HG03159 (cell line): ENCODE data around the gene SLC35G3.
"Not testable (repeated sequence)": the region's sequence is repeated elsewhere in the genome, so short reads cannot be mapped to it uniquely, and the experiment has no call there.

Experiments used
- ATAC-seq: cut with Tn5 transposase; IDR thresholded peaks from one replicate; pipeline ENCODE4 v1.9.1; 2021; ENCODE audit warnings: mild to moderate bottlenecking, moderate library complexity; ENCODE audit not compliant: unreplicated experiment

Gene SLC35G3

DNA sequence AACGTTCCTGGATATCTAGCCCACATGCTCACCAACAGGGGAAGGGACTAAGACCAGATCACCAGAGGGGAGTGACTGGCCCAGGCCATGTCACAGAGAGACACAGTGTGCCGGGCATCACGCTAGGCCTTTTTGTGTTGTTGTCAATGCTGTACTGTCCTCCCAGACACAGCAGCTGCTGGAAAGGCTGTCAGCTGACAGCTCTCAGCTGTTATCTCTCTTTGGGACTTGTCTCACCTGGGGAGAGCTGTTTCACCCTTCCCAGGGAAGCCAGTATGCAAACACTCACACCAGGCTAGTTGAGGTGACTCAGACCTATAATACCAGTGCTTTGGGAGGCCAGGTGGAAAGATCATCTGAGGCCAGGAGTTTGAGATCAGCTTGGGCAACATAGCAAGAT is 27.1 kb downstream of the SLC35G3 start:
- no peak for ATAC-seq

GRCh38 chr17:35166526-35166925 is 27.7 kb downstream of the SLC35G3 start:
- ATAC-seq: no peak

DNA sequence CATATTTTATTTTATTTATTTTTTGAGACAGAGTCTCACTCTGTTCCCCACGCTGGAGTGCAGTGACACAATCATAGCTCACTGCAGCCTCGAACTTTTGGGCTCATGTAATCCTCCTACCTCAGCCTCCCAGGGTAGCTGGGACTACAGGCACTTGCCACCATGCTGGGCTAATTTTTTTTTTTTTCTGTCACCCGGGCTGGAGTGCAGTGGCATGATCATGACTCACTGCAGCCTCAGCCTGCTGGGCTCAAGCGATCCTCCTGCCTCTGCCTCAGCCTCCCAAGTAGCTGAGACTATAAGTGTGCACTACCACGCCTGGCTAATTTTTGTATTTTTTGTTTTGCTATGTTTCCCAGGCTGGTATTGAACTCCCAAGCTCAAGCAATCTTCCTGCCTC is 29.5 kb downstream of the SLC35G3 start:
- ATAC-seq: no peak

DNA sequence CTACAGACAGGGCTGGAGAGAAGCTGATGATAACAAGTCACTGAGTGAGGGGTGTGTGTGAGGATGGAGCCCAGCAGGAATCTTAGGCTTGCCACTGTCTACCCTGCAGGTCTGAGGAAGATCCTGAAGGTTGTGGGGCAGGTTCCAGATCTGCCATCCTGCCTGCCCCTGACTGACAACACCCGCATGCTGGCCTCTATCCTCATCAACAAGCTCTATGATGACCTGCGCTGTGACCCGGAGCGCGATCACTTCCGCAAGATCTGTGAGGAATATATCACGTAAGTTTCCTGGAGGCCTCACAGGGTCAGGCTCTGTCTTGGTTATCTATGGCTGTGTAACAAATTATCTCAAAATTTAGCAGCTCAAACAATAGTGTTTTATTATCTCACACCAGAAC is 30.3 kb downstream of the SLC35G3 start:
- ATAC-seq: no peak

DNA sequence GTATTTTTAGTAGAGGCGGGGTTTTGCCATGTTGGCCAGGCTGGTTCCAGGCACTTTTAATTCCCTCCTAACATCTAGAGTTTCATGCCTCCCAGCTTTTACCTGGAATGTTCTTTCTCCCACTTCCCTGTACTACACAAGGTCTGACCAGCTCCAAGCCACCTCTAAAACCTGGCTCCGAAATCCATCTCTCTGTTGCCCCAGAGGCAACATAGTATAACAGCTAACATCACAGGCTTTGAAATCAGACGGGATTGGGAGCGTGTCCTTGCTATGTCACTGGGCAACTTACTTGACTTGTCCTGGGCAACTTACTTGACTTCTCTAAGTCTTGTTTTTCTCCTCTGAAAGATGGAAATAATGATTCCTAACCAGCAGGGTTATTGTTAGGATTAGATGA is 31.4 kb downstream of the SLC35G3 start:
- ATAC-seq: no peak

DNA sequence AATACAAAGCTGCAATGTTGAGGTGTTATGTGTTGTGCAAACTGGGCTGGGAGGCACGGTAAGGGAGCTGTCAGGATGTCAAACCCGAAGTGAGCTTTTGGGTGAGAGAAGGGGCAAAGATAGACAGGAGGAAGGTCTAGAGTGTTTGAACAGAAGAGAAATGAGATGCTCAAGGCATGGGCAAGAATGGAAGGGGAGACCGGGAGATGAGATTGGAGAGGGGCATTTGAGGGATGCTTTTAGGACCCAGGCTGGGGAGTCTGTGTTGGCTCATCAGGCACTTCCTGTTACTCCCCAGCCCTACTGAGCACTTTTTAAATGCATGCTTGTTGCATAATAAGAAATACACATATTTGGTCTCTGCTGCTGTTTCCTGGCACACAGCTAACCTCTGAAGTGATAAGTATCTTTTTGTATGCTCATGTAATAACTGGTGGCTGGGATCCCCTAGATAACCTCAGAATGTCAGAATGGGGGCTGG is 32.9 kb downstream of the SLC35G3 start:
- ATAC-seq: no peak

DNA sequence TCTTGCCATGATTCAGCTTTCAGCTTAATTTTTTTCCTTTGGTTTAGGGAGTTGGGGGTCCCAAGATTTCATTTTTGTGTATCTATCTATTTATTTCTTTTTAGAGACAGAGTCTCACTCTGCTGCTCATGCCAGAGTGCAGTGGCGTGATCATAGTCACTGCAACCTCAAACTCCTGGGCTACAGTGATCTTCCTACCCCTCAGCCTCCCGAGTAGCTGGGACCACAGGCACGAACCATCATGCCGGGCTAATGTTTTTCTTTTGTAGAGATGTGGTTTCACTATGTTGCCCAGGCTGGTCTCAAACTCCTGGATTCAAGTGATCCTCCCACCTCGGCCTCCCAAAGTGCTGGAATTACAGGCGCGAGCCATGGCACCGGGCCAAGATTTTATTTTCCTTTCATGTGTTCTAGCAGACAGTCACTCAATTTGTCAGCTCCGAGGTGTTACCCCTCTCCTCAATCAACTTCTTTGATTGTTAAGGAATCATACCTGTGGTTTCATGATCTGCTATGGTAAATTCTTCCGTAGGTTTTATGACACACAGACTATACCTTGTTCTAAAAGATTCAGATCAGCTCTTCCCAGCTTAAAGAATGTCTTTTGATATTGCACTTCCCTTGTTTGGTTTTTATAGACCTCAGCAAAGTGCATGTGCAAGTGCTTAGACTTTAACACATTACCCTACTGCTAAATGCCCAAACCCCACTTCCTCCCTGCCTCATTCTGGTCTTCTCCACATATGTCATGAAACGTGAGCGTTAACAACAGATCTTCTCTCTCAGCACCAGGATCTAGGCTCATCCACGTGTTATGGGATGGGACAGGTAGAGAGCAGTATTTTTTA is 33.6 kb downstream of the SLC35G3 start:
- ATAC-seq: no peak

DNA sequence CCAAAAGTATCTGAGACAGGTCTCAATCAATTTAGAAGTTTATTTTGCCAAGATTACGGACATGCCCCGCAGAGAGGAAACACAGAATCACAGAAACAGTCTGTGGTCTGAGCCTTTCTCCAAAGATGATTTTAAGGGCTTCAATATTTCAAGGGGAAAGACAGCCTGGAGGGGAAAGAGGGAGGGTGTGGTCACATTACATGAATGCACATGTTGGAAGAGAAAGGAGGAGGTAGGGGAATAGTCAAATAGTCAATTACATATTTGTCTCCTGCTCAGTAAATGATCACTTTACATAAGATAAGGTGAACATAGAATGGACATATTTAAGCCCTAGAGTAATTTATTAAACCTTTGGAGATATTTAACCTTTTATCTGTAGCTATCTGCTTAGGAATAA is 34.3 kb downstream of the SLC35G3 start:
- no peak for ATAC-seq

- no peak for ATAC-seq
Observed at GRCh38 chr17:35155246-35155645, 38.9 kb downstream of the SLC35G3 start.

DNA sequence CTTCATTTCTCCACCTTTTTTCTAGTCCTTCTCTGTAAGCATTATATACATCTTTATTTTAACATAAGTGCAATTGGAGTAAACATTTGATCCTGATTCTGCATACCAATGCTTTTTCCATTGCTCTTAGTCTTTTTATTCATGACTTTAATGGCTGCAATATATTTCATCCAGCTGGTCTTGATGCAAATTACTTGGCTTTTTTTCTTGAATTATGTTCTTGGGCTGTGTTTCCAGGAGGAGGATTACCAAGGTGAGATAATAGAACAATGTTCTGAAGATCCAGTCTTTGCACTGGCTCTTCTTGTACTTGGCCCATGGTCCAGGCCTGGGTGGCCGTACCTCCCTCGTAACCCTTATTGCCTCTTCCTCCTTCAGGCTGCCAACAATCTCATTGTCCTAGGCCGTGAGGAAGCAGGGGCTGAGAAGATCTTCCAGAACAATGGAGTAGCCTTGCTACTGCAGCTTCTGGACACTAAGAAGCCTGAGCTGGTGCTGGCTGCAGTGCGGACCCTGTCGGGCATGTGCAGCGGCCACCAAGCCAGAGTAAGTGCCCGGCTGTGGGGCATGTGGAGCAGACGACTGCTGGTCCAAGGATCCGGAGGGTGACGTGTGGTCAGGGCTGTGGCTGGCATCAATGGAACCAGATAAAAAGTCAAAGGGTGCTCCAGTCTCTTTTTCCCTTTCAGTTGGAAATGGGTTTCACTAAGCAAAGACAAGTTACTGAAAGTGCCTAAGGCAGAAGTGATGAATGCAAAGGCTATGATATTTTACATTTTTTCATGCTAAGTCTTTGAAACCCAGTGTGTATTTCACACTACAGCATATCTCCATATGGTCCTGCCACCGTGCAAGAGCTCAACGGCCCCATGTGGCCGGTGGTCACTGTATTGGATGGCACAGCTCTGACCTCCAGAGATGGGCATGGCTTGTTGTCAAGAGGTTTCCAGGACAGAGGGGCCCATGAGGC is 39.7 kb downstream of the SLC35G3 start:
- ATAC-seq: no peak

DNA sequence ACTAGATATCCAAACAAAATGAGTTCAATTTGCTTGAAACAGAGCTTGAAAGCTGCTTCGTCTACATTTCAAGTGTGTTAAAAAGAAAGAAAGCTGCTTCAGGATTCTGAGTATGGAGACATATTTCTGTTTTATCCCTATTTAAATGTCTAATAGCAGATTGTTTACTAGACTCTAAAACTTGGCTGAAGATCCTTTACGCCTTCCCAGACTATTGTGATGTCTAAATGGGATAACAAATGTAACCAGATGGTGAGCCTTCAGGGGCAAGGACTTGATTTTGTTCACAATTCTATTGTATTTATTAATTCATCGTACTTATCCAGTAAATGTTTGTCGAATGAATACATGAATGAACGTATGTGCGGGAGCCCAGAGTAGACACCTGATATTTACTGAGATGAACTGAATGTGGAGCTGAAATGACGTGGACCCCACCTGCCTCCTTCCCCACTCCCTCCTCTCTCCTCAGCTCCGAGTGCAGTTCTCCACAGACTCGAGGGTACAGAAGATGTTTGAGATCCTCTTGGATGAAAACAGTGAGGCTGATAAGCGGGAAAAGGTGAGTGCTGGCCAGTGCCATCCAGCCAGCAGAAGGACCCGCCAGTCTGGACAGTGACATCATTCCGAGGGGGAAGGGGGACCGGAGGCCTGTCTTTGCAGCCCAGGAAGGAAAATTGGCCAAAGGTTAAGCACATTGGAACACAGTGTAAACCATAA is 41.6 kb downstream of the SLC35G3 start:
- no peak for ATAC-seq

- not testable (repeated sequence) for ATAC-seq
Observed at GRCh38 chr17:35151080-35151479, 43.1 kb downstream of the SLC35G3 start.

DNA sequence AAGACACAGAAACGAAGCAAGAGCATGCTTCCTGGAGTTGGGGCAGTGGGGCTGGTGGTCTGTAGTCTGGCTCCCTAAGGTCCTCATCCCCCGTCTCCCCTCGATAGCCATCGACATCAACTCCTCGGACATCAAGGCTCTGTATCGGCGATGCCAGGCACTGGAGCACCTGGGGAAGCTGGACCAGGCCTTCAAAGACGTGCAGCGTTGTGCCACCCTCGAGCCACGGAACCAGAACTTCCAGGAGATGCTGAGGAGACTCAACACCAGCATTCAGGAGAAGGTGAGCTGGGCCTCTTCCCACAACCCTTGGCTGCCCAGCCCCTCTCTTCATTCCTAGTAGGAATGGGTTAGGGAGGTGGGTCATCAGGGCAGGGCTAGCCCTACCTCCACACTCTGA is 44.3 kb downstream of the SLC35G3 start:
- no peak for ATAC-seq

DNA sequence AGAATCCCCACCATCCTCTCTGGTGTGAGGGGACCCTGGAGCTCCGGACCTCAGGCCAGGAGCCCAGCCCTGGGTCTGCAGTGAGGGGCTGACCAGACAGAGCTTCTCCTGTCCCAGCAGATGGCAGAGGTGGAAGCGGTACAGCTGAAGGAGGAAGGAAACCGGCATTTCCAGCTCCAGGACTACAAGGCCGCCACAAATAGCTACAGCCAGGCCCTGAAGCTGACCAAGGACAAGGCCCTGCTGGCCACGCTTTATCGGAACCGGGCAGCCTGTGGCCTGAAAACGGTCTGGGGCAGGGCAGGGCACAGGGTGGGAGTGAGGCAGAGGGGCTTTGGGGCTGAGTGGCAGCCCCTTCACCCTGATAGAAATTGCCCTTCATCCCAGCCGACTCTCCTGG is 46.0 kb downstream of the SLC35G3 start:
- ATAC-seq: no peak

DNA sequence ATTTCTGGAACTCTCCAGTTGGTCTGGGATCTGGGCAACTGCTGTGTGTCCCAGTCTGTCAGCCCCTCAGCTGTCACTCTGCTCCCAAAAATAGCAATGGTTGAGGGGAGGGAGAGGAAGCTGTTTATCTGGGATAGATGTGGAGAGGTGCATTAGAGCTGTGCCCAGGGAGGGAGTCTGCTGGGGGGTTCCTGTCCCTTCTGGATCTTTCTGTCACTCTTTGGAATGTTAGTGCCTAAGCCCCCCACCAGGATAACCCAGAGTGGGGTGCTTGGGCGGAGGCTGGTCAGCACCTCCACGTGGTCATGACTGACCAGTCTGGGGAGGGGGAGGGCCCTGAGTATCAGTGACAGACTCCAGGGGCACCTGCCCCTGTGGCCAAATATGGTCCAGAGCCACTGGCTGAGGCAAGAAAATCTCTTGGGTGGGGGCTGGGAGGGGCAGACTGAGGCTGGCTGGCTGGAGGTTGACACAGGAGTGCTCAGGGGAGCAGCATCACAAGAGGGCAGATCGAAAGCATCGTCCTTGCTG is 46.8 kb downstream of the SLC35G3 start, which contains the start of gene UNC45B:
Gene UNC45B (plus strand): TSS at position 443 of the 531 bp plus-strand sequence. CDS start 447 bp downstream, outside the sequence.
- ATAC-seq: no peak

GRCh38 chr17:35146214-35146833 is 47.9 kb downstream of the SLC35G3 start:
- ATAC-seq: no peak

GRCh38 chr17:35144840-35145239 is 49.4 kb downstream of the SLC35G3 start:
- no peak for ATAC-seq
